ENCODE measurements around the gene ADPRH.
"Not testable (repeated sequence)": the region's sequence is repeated elsewhere in the genome, so short reads cannot be mapped to it uniquely, and the experiment has no call there.

The ADPRH gene

DNA sequence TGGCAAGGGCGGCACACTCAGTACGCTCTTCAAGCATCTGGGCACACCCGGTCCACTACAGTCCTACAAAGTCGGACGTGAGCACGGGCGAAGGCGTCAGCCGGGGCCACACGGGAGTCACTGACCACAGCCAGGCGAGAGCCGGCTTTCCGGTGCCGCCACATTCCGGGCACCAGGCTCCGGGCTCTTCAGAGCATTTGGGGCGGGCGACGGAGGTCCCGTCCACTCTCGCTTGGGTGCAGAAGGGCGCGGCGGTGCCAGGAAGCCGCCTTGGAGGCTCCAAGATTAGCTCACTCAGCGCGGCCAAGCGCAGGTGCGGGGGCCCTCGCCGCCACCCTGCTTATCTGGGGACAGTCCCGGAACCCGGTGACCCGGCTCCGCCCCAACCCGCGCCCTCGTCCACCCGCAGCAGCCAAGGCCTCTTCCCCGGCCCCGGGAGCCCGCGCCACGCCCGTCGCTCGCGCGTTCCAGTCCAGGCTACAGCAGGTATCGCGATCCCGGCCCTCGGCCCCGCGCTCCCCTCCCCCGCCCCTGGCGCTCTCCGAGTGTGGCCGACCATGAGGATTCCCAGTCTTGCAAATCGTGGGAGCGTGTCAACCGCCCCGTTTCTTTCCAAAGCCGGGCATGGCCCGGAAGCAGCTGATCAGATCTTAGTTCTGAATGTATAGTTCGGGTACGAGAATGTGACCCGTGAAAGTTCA is at the start of gene ADPRH:
TSS of gene ADPRH (plus strand) at position 127 of the 701 bp plus-strand sequence. CDS start 2,678 bp downstream, outside the sequence.
- DNase-seq: peak; percentile 54

DNA sequence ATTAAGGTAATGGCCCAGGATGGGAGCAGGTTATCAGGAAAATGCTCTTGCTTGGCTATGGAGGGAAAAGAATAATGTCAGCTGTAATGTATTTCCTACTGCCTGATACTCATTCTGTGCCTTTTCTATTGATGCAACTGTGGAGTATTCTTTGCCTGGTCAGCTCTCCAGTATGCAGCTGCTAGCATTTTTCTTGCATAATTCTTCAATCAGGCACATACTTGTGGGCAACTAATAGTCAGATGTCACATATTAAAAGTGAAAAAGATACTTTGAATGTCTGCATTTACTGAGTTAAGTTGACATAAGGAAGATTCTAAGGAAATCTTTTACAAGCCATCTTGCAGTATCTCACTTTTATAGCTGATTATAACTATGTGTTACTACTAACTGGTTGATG is 49.4 kb upstream of the ADPRH start:
- no peak for DNase-seq

DNA sequence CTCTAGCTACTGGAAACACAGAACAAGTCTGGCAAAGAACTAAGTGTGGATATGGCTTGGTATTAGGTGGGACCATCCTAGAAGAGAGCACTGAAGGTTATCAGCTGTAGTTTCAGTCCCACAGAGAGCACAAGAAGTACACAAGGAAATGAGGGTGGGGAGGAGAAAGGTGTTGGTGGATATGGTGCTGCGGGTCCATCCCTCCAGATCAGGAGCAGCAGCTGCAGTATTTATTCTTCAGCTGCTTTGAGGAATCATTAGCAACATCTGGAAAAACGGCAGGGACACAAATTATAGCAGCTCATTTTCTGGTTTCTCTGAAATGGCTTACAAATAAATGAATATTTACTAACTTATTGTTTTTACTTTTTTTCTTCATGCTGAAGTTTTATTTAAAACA is 48.8 kb upstream of the ADPRH start:
- DNase-seq: no peak

DNA sequence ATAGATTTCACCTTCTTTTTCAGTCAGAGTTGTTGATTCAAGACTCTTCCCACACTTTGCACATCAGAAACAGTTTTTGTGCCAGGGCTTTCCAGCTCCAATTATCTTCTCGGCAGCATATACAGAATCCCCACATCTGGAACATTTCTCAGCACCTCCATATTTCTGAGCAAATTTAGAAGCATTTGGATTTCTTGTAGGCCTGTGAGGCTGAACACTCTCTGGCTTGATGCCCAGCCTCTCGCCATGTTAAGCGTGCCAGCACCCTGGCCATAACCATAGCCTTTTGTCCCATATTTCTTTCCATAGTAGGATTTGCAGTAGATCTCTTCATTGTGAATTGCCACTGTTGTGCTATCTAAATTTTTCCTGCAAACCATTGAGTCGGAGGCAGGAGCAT is 48.1 kb upstream of the ADPRH start:
- no peak for DNase-seq

DNA sequence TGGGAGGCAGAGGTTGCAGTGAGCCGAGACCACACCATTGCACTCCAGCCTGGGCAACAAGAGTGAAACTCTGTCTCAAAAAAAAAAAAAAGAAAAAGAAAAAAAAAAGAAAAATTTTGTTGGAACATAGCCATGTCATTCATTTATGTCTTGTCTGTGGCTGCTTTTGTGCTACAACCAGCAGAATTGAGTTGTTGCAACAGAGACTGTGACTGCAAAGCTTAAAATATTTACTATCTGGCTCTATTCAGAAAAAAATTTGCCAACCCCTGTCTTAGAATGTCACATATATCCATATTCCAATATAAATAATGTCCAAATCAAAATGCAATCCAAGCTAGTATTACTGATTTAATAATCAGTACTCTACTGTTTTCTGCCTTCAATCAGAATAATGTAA is 45.0 kb upstream of the ADPRH start:
- DNase-seq: no peak

DNA sequence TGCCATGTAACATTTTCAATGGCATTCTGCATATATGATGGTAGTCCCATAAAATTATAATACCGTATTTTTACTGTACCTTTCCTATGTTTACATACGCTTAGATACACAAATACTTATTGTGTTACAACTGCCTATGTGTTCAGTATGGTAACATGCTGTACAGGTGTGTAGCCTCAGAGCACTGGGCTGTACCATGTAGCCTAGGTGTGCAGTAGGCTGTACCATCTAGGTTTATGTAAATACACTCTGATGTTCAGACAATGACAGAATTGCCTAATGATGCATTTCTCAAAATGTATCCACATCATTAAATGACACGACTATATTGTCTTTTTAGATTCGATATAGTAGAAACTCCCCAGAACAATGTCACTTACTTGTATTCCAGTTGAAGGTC is 42.5 kb upstream of the ADPRH start:
- no peak for DNase-seq

DNA sequence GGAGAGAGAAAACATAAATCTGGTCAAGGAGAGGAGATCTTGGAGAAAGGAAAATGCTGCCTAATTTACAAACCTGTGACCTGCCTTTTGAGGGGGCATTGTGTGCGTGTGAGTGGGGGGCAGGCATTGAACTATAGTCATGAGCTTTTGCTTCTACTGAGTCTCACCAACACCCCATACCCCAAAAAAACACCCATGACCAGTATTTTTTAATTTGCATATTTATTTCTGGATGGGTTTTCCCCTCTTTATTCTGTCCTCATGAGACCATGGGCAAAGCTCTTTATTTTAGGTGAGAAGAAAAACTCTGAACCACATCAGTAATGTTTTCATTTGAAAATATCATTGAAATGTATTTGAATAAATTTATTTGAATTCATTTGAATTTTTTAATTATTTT is 40.5 kb upstream of the ADPRH start:
- DNase-seq: no peak

DNA sequence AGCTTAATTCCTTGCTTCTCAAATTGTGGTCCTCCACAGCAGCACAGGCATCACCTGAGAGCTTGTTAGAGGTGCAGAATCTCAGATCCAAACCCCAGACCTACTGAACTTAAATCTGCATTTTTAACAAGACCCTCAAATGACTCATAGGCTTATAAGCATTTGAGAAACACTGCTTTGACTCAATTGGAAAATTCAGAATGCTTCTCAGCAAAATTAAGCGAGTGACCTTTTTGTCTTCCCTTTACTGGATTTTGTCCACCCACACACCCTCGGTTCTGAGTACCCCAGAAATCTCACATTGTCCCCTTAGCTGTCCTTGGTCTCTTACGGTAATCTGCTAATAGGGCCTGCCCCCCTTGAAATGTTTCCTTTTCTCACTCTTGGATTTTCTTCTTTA is 37.7 kb upstream of the ADPRH start:
- DNase-seq: no peak

DNA sequence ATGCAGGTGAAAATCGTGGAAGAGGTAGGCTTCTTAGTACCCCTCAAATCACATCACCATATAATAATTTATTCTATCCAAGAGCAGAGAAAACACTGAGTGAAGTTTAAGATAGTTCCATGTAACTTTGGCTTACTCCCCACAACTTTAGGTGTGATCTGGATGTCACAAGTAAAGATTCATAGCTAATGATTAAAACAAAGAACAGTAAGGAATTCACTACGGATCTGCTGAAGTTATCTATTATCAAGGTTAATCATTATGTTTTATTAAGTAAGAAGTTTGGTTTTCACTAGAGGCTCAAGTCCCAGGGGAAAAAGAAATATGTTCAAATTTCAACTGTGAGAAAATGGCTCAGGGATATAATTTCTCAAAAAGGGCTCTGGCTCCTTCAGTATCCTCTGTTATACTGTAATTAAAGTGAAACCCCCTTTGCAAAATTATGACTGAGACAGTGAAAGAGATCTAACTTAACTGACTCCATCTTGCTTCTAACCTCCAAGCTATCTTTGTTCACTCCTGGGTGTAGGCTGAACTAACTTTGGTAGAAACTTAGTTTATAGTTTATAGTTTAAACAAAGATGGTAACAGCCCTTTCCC is 37.0 kb upstream of the ADPRH start:
- no peak for DNase-seq

DNA sequence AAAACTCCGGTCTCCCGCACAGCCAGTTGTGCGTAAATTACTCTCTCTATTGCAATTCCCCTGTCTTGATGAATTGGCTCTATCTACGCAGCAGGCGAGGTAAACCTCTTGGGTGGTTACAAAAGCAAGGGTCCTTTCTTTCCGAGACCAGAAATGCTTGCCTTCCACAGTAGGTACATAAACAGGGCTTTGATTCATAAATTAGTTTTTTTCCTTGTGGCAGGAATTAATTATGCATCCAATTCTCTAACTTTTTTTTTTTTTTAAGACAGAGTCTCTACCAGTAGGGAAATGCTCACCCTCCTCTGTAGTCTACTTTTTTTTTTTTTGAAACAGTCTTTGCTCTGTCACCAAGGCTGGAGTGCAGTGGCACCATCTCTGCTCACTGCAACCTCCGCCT is 36.1 kb upstream of the ADPRH start:
- DNase-seq: no peak

DNA sequence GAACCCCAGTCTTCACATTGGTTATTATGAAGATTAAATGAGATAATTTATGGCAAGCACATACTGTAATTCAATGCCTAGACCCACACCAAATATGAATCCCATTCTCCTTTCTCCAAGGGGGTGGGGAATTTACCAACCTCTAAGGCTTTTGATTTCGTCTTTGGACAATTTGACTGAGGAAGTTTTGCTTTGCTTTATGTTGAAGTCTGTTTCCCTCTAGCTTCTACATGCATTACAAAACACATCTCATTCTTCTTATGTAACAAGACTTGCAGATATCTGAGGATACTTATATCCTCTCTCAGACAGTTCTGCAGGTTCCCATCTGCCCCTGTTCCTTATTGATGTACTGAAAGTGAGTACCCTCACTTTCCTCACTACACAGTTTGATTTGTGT is 32.1 kb upstream of the ADPRH start:
- DNase-seq: no peak

DNA sequence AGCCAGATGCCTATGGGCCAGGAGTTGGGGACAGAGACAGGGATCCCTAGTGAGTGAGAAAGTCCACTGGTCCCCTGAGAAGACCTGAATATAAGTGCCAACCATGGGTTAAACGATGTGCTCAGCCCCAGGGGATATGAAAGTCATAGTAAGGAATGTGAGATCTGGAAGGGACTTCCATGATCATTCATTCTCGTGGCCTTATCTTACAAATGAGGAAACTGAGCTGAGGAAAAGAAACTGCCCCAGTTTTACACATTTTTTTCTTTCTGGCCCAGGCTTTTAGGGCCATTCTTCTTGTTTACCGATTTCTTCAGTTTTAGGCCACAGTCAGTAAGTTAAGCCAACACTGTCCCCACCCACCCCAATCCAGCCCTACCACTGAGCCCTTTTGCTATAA is 31.0 kb upstream of the ADPRH start:
- no peak for DNase-seq

DNA sequence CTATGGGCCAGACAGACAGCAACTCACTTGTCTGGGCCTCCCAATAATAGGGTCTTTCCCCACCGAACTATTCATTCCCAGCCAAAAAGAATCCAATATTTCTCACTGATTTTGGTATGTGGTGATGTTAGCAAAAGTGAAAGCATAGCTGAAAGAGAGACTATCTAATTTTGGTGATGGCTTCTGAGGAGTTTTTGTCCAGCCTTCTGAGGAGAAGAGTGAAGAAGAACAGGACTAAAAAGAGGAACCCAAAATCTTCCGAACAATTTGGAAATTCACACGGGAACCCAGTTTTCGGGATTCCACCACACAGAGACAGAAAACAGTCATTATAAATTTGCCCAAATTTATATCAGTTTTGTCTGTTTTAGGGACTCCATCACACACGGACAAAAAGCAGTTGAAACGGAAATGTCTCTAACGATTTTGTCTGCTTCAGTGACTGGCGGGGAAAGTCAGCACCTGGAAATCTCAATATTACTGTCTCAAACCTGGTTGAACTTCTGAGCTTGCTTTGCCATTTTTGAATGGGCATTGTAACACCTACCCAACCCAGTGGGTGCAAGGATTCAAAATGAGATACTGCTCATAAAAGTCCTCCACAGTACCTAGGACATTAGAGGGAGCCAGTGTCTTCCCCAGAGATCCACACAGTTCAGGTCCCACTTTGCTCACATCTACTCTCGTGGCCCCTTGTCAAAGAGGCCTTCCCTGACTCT is 28.9 kb upstream of the ADPRH start:
- DNase-seq: no peak

DNA sequence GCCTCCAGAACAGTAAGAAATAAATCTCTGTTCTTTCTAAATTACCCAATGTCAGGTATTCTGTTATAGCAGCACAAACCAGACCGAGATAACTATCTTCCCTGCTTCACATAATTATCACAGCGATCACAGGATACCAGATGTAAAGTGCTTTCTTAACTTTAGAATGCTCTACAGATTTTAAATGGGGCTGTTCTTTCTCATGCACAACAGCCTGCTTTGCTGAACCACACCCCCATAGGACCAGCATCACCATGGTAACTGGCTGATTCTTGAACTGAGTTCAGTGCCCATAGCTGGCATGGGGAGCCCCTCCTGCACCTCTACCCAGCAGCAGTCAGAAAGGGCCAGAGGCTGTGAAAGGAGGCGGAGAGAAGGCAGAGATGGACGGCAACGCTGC is 27.7 kb upstream of the ADPRH start:
- no peak for DNase-seq

DNA sequence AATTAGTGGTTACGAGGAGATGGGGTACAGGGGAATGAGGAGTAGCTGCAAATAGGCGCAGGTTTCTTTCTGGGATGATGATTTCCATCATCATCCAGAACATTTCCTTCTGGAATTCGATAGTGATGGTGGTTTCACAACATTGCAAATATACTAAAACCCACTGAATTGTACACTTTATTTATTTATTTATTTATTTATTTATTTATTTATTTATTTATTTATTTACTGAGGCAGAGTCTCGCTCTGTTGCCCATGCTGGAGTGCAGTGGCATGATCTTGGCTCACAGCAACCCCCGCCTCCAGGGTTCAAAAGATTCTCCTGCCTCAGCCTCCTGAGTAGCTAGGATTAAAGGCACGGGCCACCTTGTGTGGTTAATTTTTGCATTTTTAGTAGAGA is 26.4 kb upstream of the ADPRH start:
- DNase-seq: not testable (repeated sequence)

DNA sequence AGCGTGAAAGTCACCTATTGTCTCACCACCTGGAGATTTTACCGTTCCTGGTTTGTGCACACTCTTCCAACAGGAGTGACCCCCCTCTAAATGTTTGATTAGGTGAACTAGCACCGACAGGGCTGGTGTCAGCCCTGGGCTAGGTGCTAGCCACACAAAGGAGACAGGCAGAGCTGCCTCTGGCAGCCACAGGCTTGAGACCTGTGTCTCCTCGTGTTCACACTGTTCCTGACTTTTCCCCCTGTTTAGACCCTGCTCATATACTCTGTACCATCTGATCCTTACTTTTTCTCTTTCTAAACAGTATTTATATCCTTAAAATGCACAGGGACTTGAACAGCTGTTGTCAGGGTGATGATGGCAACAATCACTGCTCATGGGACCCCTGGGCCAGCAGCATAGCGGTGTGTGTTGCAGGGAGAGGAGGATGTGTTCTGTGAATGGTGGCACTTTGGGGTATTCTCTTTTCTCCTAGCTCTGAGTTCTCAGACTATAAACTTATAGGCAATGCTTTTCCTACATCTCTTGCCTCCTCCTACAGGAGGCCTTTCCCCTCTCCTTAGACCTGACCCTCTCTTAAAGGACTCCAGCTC is 25.4 kb upstream of the ADPRH start:
- DNase-seq: no peak

DNA sequence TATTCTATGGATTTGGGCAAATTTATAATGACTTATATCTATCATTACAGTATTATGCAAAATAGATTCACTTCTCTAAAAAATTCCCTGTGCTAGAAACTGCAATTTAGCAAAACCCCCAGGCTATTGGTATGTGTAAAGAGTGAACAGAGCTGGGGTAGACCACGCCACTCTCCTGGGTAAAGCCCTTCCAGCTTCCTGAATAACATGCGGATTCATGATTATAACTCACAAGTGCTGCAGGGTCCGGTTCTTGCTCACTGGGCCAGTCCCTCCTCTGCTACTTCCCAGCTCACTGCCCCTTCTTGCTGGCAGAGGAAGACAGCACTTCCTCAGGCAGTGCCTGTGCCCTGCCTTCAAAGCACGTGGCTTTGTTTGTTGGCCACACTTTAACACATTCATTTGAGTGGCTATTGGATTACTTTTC is 24.0 kb upstream of the ADPRH start:
- DNase-seq: no peak

DNA sequence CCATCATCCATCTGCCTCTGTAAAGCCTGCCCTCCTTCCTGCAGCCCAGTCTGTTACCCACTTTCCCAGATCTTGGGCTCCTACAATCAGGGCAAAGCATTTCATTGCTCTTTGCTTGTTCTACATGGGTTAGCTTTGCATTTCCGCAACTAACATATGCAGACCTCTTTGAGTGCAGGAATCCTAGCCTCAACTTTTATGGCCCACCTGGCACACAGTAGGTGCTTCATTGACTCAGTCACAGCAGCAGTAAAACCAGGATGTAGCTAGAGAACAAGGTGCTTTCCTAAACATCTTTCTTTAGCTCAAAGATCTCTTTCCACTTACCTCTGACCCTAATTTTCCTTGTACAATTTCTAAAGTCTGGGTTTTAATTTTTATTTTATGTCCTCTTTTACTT is 23.4 kb upstream of the ADPRH start:
- no peak for DNase-seq

DNA sequence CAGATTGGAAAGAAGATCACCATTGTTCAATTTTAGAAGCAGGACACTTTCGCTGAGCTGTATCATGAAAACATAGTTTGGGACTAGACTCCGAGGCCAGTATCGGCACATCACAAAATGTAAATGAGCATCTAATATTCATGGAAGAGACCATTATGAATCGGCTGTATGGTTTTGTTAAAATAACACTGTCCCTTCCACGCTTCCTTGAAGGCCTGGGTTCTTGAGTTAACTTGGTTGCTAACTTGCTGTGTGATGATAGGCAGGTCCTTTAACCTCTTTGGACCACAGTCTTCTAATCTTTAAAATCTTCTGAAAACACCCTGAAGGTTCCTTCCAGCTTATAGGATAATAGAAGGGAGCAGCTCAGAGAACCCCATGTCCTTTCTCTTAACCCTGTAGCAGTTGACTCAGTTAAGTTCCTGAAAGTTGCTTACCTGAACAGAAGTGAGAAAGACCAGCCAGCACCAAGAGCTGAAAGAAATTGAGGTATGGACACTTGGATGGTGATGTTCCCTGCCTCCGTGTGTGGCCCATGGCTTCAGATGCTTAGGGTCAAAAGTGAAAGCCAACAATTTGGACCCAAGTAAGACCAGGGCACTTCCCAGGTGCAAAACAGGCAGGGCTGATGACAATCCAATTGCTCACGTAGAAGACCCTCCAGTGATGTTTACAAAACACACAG is 22.0 kb upstream of the ADPRH start:
- DNase-seq: no peak

DNA sequence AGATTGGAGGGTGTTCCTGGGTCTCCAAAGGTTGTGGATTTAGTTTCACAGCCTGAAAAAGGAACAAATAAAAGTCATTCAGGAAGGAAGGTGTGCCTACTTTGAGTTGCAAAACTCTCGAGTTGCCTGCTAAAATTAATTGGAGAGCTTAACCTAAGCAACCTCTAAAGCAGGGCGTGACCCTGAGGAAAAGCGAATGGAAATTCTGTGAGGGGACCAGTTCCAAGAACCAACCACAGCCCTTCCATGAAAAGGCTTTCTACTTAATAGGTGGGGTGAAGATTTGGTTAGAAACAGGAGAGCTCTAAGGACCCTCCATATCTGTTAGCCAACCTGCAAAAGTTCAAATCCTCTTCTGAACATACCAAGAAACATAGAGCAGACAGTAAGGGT is 21.4 kb upstream of the ADPRH start:
- DNase-seq: no peak

DNA sequence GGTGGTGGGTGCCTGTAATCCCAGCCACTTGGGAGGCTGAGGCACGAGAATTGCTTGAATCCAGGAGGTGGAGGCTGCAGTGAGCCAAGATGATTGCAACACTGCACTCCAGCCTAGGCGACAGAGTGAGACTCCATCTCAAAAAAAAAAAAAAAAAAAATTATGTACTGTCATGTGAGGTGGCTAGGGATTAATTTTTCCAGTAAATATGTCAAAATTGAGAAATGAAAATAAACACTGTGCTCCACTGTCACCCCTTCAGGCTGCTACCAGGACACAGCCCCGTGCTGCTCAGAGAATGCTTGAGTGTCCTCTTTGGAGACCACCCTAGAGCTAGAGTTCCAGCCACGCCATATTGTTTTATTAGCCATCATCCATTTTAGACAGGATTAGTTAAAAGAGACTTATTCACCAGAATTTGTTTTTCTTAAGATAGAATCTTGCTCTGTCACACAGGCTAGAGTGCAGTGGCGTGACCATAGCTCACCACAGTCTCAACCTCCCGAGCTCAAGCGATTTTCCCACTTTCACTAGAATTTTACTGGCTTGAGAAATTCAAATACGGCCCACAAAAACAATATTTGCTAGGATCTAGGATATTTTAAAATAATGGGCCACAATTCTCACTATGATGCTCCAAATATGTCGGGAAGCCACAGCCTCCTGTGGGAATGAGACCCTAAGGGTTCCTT is 20.5 kb upstream of the ADPRH start:
- no peak for DNase-seq

DNA sequence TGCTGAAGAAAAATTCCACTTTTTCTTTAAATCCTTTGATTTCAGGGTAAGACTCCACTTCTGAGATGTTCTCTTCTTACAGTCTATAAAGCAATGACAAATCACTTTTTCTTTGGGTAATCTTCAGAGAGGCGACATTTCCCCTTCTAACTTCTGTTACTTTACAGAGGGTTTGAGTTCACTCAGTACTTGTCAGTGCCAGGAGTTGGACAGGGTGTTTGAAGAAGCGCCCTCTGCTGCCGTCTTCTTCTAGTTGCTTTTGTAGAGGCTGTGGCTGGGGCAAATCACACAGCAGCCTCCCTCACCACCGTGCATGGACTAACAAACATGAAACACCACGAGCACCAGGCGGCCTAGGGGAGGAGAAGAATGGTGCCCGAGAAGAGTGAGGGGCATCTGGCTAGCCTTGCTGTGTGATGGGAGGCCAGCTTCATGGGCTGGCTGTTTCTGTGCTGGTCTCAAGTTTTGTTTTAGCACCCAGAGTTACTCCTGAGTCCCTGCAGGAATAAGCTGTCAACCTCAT is 19.8 kb upstream of the ADPRH start, which contains the start of gene CD80:
TSS of gene CD80 (minus strand) at position 174 of the 523 bp plus-strand sequence. CDS start 1,886 bp downstream, outside the sequence.
- DNase-seq: peak; percentile 65

Data from stimulated activated CD4-positive, alpha-beta T cell treated with anti-CD3 and anti-CD28 coated beads, Interleukin-4, amount 100 ng/mL, for 24 hours (primary cell).